GM21528 (cell line): ENCODE measurements around the gene TES.
A peak's percentile ranks its signal among the peaks of the same experiment; 100 is the strongest.
"Not testable (repeated sequence)": the region's sequence is repeated elsewhere in the genome, so short reads cannot be mapped to it uniquely, and the experiment has no call there.

ENCODE experiments used
- ATAC-seq: cut with Tn5 transposase; IDR thresholded peaks from one replicate; pipeline ENCODE4 v1.9.1; 2021; ENCODE audit warnings: mild to moderate bottlenecking, moderate library complexity; ENCODE audit not compliant: unreplicated experiment, low FRiP score

TES gene

GRCh38 chr7:116240024-116240668, 29.8 kb downstream of the TES start:
- ATAC-seq: no peak

GRCh38 chr7:116241291-116241690, 31.0 kb downstream of the TES start:
- ATAC-seq: no peak

GRCh38 chr7:116242178-116242577, 31.8 kb downstream of the TES start:
- ATAC-seq: no peak

- ATAC-seq: no peak
Measured at GRCh38 chr7:116242759-116243158, 32.4 kb downstream of the TES start.

DNA sequence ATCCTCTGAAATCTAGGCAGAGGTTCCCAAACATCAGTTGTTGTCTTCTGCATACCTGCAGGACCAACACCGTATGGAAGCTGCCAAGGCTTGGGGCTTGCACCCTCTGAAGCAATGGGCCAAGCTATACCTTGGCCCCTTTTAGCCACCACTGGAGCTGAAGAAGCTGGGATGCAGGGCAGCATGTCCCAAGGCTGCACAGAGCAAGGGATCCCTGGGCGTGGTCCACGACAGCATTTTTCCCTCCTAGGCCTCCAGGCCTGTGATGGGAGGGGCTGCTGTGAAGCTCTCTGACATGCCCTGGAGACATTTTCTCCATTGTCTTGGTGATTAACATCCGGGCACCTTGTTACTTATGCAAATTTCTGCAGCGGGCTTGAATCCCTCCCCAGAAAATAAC, 34.5 kb downstream of the TES start:
- not testable (repeated sequence) for ATAC-seq

DNA sequence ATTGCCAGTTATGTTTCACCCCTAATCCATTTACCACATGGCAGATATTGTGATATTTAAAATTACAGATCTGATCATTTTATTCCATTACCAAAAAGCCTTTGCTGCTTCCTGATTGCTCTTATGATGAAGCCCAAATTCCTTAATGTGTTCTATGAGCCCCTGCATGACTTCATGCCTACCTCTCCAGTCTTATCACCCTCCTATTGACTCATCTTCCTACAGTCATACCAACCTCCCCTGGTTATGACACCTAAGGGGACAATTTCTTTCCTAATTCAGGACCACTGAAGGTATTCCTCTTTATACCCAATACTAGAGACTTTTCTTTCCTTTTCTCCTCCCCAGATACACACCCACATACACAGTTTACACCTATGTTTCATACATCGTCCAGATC, 36.0 kb downstream of the TES start:
- ATAC-seq: no peak

- ATAC-seq: no peak
Measured at GRCh38 chr7:116249969-116250553, 39.7 kb downstream of the TES start.

GRCh38 chr7:116251675-116252074, 41.3 kb downstream of the TES start:
- no peak for ATAC-seq

DNA sequence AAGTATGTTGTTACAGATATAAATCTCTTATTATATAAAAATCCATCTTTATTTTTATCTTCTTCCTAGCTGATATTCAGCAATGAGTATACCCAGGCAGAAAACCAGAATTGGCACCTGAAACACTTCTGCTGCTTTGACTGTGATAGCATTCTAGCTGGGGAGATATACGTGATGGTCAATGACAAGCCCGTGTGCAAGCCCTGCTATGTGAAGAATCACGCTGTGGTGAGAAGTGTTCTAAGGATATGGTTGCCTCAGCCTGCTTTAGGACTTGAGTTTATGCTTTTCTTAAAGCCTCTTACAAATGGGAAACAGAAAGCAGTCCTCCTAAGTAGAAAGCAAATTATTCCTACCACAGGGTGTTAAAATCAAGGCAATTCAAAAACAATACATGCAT, 41.9 kb downstream of the TES start:
- ATAC-seq: no peak

- ATAC-seq: no peak
Measured at GRCh38 chr7:116257156-116257555, 46.8 kb downstream of the TES start.

DNA sequence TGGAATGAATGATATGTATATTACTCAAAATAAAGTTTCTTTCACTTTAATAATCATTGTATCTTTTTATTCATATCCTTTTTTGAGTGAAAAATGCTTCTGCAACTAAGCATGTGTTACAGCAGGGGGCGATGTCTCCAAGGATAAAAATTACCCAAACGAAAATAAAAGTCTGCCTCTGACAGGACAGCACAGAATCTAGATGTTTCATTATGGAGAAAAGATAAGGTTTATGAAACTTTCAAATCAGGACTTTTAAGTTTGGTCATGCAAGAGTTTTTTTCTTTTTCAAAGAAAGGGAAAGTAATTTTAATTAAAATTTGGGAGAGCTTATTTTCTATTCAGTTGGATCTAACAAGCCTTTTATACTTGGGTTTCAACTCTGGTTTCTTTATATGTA, 48.4 kb downstream of the TES start:
- peak; percentile 52 for ATAC-seq

DNA sequence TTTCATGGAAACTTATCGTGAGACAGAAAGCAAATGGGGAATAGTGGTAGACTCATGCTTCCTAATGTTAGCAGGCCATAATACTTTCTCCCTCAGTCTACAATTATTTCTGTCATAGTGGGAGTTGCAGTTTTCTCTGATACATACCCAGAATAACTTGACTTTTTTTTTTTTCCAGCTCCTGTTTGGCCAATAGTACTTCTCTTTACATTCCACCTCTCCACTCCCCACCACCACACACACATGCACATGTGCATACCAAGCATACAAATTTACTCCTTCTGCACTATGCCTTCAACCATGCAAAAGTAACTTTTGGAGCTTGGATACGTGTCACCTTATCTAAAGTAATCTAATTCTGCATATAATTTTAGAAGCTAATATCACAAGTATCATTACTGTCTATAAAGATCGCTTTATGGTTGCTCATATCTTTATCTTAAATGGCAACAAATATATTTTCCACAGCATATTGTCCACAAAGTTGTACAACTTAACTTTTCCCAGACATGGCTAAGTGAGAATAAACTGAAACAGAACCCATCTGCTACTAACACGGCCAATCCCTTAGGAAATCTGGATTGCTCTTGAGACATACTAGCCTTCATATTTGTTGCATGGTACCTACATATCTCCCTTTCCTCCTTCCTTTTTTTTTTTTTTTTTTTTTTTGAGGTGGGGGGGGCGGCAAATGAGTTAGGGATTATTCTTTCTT, 49.0 kb downstream of the TES start:
- no peak for ATAC-seq

DNA sequence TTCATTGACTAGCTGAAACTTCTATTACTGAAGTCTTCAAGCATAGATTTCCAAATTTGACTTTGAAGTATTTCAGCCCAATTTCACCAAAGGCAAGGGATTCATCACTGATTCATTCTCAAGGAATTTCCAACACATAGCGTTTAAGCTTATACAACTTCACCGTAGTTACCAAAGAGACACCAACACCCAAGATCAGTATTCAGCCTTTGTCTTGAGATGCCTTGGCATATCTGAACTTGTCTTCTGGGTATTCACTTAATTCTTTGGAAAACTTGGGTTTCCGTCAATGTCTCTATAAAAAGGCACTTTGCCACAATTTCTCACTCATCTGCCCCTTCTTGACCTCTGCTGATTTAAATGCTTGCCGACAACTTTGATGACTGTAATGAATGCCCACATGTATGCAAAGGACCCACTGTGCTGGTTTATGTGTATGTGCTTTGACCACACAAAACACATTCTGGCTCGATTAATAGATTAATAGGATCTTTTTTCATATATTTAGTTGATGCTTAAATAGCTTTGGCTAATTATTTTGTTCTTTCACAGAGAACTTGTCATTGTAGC, 49.6 kb downstream of the TES start:
- ATAC-seq: no peak

DNA sequence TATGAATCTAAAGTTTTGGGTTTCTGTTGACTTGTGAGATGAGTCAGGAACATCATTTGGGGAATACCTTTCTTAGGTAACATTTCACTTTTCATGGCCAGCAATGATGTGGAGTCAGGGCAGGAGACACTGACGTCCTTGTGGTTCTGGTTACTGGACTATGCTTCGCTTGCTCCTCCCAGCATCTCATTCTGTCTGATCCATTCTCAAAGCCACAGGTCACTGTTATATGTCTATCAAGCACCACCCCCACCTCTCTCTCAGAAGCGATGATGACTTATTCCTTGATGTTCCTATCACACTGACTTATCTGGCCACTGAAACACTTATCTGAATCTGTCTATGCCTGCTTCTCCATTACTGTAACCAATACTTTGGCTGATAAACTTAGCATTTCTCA, 51.6 kb downstream of the TES start:
- no peak for ATAC-seq

- ATAC-seq: no peak
Measured at GRCh38 chr7:116265881-116266280, 55.5 kb downstream of the TES start.

DNA sequence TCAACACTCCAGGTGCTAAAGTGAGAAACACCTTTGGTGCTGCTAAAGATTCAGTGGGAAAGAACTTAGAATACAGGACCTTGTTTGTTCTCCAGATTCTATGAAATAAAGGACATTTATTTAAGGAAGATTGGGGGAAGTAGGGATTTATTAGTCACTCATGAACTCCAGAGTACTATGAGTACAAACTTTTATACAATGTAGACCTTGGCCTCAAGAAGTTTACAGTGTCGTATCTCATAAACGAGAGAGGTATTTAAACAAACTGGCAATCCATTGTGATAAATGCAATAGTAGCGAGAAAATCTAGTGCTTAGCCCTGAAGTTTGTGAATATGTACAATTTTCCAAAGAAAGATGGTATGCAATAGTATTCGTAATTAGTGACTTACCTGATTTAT, 59.1 kb downstream of the TES start:
- no peak for ATAC-seq

- no peak for ATAC-seq
Measured at GRCh38 chr7:116271161-116271913, 61.0 kb downstream of the TES start.

DNA sequence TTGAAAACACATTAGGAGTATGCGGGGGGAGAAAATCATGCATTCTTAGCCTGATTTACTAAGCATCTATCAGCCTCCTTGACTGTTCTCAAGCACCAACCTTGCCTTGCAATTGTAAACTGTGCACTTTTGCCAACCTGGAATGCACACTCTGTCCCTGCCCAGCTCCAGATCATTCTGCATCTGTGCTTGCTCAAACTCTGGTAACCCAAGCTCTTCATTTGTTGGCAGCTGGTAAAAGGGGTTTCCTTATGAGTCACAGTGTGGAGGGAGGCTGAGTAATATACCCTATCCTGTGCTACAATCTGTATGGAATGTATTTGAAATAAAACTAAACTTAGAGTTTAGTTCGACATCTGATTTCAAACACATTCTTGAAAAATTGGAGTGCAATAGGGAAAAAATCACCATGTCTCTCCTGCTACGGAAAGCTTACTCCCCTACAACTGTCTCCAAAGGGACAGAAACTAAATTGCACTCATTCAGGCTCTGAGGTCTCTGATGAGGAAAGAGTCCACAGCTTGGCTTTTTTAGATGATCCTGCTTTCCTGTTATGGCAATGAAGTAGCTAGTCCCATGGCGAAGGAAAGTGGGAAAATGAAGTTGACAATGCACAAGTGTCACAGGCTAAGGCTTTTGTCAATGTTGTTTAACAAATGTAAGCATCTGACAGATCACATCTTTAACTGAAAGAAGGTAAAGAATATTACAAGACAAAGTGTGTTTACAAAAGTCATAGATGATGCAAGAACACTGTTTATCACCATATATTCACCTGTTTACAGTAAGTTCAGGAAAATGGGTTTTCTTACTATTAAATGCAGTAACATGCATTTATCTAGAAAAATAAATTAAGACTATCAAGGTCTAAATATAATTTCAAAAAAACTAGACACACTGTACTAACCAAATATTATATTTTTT, 61.9 kb downstream of the TES start:
- no peak for ATAC-seq

DNA sequence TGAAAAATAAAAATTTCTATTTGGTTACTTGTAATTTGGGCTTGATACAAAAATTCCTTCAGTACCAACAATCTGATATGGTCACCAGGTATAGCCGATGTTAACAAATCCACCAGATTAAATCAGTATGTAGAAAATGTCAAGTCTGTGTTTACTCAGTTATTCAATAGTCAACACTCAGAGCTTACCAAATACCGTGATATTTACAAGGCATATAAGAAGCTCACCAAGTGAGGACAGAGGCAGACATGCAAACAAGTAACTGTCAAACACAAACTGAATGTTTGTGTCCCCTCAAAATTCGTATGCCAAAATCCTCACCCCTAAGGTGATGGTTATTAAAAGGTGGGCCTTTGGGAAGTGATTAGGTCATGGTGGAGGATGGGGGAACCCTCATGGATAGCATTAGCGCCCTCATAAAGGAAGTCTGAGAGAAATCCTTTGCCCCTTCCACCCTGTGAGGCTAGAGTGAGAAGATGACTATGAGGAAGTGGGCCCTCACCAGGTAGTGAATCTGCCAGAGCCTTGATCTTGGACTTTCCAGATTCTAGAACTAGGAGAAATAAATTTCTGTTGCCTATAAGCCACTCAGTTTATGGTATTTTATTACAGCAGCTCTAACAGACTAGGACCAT, 63.1 kb downstream of the TES start:
- no peak for ATAC-seq

GRCh38 chr7:116273918-116274301, 63.6 kb downstream of the TES start:
- no peak for ATAC-seq
